K562 treated with DMSO at 1 percent for 12 hours (cell line): ENCODE data around the gene ARHGAP42. TPM values are rescaled to one million over a fixed set of nuclear protein-coding genes. Genes with fewer than 3 reads are reported as not detected.

ENCODE experiments used
- total RNA-seq: library from RNA; unstranded; fragments of 300-600 nt; gene quantifications from 2 replicates; pipeline ENCODE4 v1.2.3, GENCODE V29; 2022; ENCODE audit not compliant: insufficient read depth

Gene ARHGAP42
- total RNA-seq: 0.76 and 2.4 TPM in 2 replicates

GRCh38 chr11:100687054-100687629 lies at the start of gene ARHGAP42:
ARHGAP42 (plus strand) TSS chr11:100687288; CDS start chr11:100687679, 391 bp downstream.

